ENCODE data around the gene STOML3. TPM values are rescaled to one million over a fixed set of nuclear protein-coding genes. Genes with fewer than 3 reads are reported as not detected.

Gene STOML3
- total and polyA plus RNA-seq, 9 donors = 0.04 to 0.31 (median 0.19) TPM

GRCh38 chr13:38933786-38934185 lies 56.8 kb downstream of the STOML3 start:
- no peaks in the 10 kb centered on the region for H3K4me1 ChIP-seq (ENCODE audit: control insufficient read depth, insufficient read depth, low read length)
- H3K27ac ChIP-seq (ENCODE audit: low read length) = no peak overlapping the region
- H3K4me3 ChIP-seq (ENCODE audit: low read length) = no peak overlapping the region
- H3K9me3 ChIP-seq (replicated peaks; ENCODE audit: control insufficient read depth, low read depth, low read length) = no peaks in the 10 kb centered on the region
- H3K36me3 ChIP-seq (ENCODE audit: control insufficient read depth, insufficient read depth, low read length) = no peaks in the 10 kb centered on the region
- DNase-seq = no peak
- no peaks in the 10 kb centered on the region for H3K27me3 ChIP-seq (ENCODE audit: control insufficient read depth, insufficient read depth, low read length)

GRCh38 chr13:38922170-38922569 lies 68.5 kb downstream of the STOML3 start:
- no peaks in the 10 kb centered on the region for H3K27me3 ChIP-seq (ENCODE audit: control insufficient read depth, insufficient read depth, low read length)
- WGBS (ENCODE audit: insufficient coverage) = no CpG with 5 or more reads among the region's 1 CpG
- no peak overlapping the region for H3K4me3 ChIP-seq (ENCODE audit: low read length)
- no peaks in the 10 kb centered on the region for H3K36me3 ChIP-seq (ENCODE audit: control insufficient read depth, insufficient read depth, low read length)
- DNase-seq = no peak
- no peak overlapping the region for H3K27ac ChIP-seq (ENCODE audit: low read length)
- H3K4me1 ChIP-seq (ENCODE audit: control insufficient read depth, insufficient read depth, low read length) = no peaks in the 10 kb centered on the region
- no peaks in the 10 kb centered on the region for H3K9me3 ChIP-seq (replicated peaks; ENCODE audit: control insufficient read depth, low read depth, low read length)

GRCh38 chr13:38921081-38921480 lies 69.5 kb downstream of the STOML3 start:
- H3K27ac ChIP-seq (ENCODE audit: low read length) = no peak overlapping the region
- H3K9me3 ChIP-seq (replicated peaks; ENCODE audit: control insufficient read depth, low read depth, low read length) = no peaks in the 10 kb centered on the region
- H3K4me1 ChIP-seq (ENCODE audit: control insufficient read depth, insufficient read depth, low read length) = no peaks in the 10 kb centered on the region
- no peak overlapping the region for H3K4me3 ChIP-seq (ENCODE audit: low read length)
- no peaks in the 10 kb centered on the region for H3K27me3 ChIP-seq (ENCODE audit: control insufficient read depth, insufficient read depth, low read length)
- 80% methylated on average over 1 of the region's 2 CpGs for WGBS (ENCODE audit: insufficient coverage)
- no peaks in the 10 kb centered on the region for H3K36me3 ChIP-seq (ENCODE audit: control insufficient read depth, insufficient read depth, low read length)
- no peak for DNase-seq

Other genes with a start within 250 kb of the STOML3 start
- gene PROSER1, start 47.3 kb upstream of the STOML3 start, total RNA-seq = 14.6 TPM
- 10 to 100 TPM; 19.0 to 31.6 (median 24.1) TPM for gene PROSER1, start 47.3 kb upstream of the STOML3 start, polyA plus RNA-seq (ENCODE audit: insufficient read depth in 1 of 8, insufficient read length in 8 of 8, low replicate concordance in 1 of 8)
- 32.7 TPM for gene NHLRC3, start 47.6 kb upstream of the STOML3 start, total RNA-seq
- 10 to 100 TPM; 22.0 to 42.5 (median 27.1) TPM for gene NHLRC3, start 47.6 kb upstream of the STOML3 start, polyA plus RNA-seq (ENCODE audit: insufficient read depth in 1 of 8, insufficient read length in 8 of 8, low replicate concordance in 1 of 8)